NCI-H510A treated with DMSO at 0.1 percent for 48 hours (cell line): ENCODE results near the gene FKBP4.

Experiments
- DNase-seq: peaks from one replicate; lab custom pipeline; 2025; lab: John Stamatoyannopoulos, UW

The FKBP4 gene

GRCh38 chr12:2813214-2814185 is 18.7 kb downstream of the FKBP4 start:
- DNase-seq, result peak; percentile 61

- DNase-seq, result no peak
Observed at GRCh38 chr12:2819810-2820209, 25.0 kb downstream of the FKBP4 start.

GRCh38 chr12:2820432-2820831 is 25.7 kb downstream of the FKBP4 start:
- DNase-seq, result no peak

GRCh38 chr12:2823483-2823882 is 28.7 kb downstream of the FKBP4 start:
- no peak for DNase-seq

- no peak for DNase-seq
Observed at GRCh38 chr12:2824541-2824940, 29.8 kb downstream of the FKBP4 start.

- no peak for DNase-seq
Observed at GRCh38 chr12:2825132-2825531, 30.4 kb downstream of the FKBP4 start.

GRCh38 chr12:2826036-2826435 is 31.3 kb downstream of the FKBP4 start:
- no peak for DNase-seq

GRCh38 chr12:2826721-2827515 is 32.1 kb downstream of the FKBP4 start:
- no peak for DNase-seq

GRCh38 chr12:2829275-2829674 is 34.5 kb downstream of the FKBP4 start:
- no peak for DNase-seq

GRCh38 chr12:2832550-2833127 is 37.9 kb downstream of the FKBP4 start:
- no peak for DNase-seq

GRCh38 chr12:2833327-2833726 is 38.6 kb downstream of the FKBP4 start:
- DNase-seq, result no peak

GRCh38 chr12:2833810-2834209 is 39.0 kb downstream of the FKBP4 start:
- no peak for DNase-seq

- no peak for DNase-seq
Observed at GRCh38 chr12:2834581-2835491, 40.1 kb downstream of the FKBP4 start, which contains the start of gene NRIP2. TSS of gene NRIP2 (minus strand) at chr12:2835035. CDS start at chr12:2834983, 52 bp downstream.

GRCh38 chr12:2835691-2836403 is 41.1 kb downstream of the FKBP4 start:
- no peak for DNase-seq

GRCh38 chr12:2836574-2836973 is 41.8 kb downstream of the FKBP4 start:
- no peak for DNase-seq

- no peak for DNase-seq
Observed at GRCh38 chr12:2841056-2841650, 46.4 kb downstream of the FKBP4 start.

- DNase-seq, result no peak
Observed at GRCh38 chr12:2842948-2843347, 48.2 kb downstream of the FKBP4 start.

GRCh38 chr12:2844786-2845185 is 50.0 kb downstream of the FKBP4 start:
- DNase-seq, result no peak

GRCh38 chr12:2845280-2845679 is 50.5 kb downstream of the FKBP4 start:
- DNase-seq, result no peak

GRCh38 chr12:2851931-2852330 is 57.2 kb downstream of the FKBP4 start:
- no peak for DNase-seq
